ENCODE measurements around the gene RALGAPA2. TPM values are rescaled to one million over a fixed set of nuclear protein-coding genes. Genes with fewer than 3 reads are reported as not detected.
A peak's percentile ranks its signal among the peaks of the same experiment; 100 is the strongest.

Gene RALGAPA2
- total and polyA plus RNA-seq, 7 experiments from 2014 or later: 6.7 to 45.4 (median 34.9) TPM

DNA sequence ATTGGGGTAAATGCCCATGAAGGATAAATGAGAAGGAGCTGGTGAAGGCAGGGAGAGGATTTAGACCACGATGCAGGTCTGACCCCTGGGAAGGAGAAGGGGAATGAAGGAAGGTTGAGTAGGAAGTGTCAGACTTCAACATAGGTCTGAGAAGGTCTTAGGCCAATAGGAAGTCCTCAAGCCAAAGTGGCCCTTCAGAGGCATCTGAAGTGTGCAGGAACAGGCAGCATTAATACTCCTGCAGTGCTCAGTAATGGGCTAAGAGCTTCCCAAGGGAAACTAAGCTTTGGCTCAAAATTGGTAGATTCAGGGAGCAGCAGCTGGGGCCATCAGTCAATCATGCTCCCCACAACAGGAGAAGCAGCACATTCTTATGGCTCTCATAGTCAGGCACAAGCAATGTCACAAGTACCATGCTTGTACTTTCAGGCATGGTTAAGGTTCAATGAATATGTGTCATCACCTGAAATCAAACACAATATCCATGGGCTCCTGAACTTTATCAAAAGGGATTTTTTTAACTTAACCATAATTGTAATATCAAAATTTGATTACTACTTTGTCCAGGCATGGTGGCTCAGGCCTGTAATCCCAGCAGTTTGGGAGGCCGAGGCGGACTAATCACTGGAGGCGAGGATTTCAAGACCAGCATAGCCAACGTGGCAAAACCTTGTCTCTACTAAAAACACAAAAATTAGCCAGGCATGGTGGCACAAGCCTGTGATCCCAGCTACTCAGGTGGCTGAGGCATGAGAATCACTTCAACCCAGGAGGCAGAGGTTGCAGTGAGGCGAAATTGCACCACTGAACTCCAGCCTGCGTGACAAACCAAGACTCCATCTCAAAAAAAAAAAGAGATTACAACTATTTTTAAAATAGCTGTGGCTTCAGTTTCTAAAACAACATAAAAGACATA, 9.9 kb downstream of the RALGAPA2 start:
- no peaks in the 10 kb centered on the region for H3K9me3 ChIP-seq (ENCODE audit: control insufficient read depth in 2 of 3, low read length in 3 of 3)
- Mint-ChIP-seq H3K4me1 (peaks cover 16 to 56% (median 42%) of the 10 kb centered on the region in 7 donors), H3K27ac (peak overlapping the region in 1 of 9 donors; percentile 32), H3K9me3 (peaks cover 0 to 3% (median 0%) of the 10 kb centered on the region in 11 donors), H3K36me3 (peaks cover 0 to 19% (median 8%) of the 10 kb centered on the region in 5 donors), H3K4me3 (no peak overlapping the region), H3K27me3 (no peaks in the 10 kb centered on the region)
- DNase-seq: no peak
- intact Hi-C loops (cut with micrococcal nuclease): no loop called here
- ChIA-PET CTCF (no interaction called here), POLR2A (interaction anchor here (0.5 kb wide), 1 partner anchor 423 kb away, joined by 3 read pairs; the partner anchor contains the start of gene KIZ)
- no peak overlapping the region for H3K27ac ChIP-seq (ENCODE audit: low read depth, low read length)
- no peaks in the 10 kb centered on the region for H3K27me3 ChIP-seq (ENCODE audit: control insufficient read depth in 2 of 2, insufficient read depth in 2 of 2, low read length in 2 of 2)
- H3K4me3 ChIP-seq (ENCODE audit: low read length): no peak overlapping the region
- no peaks in the 10 kb centered on the region for H3K36me3 ChIP-seq (ENCODE audit: control insufficient read depth in 2 of 3, insufficient read depth in 3 of 3, low read length in 3 of 3)
- ATAC-seq: no peak
- no peaks in the 10 kb centered on the region for H3K4me1 ChIP-seq (ENCODE audit: control insufficient read depth in 2 of 2, insufficient read depth in 2 of 2, low read length in 2 of 2)

DNA sequence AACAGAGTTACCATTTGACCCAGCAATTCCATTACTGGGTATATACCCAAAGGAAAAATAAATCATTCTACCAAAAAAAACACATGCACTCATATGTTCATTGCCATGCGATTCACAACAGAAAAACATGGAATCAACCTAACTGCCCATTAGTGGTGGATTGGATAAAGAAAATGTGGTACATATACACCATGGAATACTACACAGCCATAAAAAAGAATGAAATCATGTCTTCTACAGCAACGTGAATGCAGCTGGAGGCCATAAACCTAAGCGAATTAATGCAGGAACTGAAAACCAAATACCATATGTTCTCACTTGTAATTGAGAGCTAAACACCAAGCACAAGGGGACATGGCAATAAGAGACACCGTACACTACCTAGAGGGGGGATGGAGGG, 12.5 kb downstream of the RALGAPA2 start:
- ChIA-PET CTCF (interaction anchor here (0.7 kb wide), 1 partner anchor 772 kb away, joined by 3 read pairs; no protein-coding TSS in a partner anchor), POLR2A (no interaction called here)
- no peaks in the 10 kb centered on the region for H3K27me3 Mint-ChIP-seq
- no peak overlapping the region for H3K27ac Mint-ChIP-seq
- Histone ChIP-seq H3K9me3 (ENCODE audit: control insufficient read depth in 2 of 3, low read length in 3 of 3) (no peaks in the 10 kb centered on the region), H3K27ac (ENCODE audit: low read depth, low read length) (no peak overlapping the region), H3K4me1 (ENCODE audit: control insufficient read depth in 2 of 2, insufficient read depth in 2 of 2, low read length in 2 of 2) (no peaks in the 10 kb centered on the region), H3K36me3 (ENCODE audit: control insufficient read depth in 2 of 3, insufficient read depth in 3 of 3, low read length in 3 of 3) (no peaks in the 10 kb centered on the region), H3K27me3 (ENCODE audit: control insufficient read depth in 2 of 2, insufficient read depth in 2 of 2, low read length in 2 of 2) (no peaks in the 10 kb centered on the region), H3K4me3 (ENCODE audit: low read length) (no peak overlapping the region)
- intact Hi-C loops (cut with micrococcal nuclease): no loop called here
- H3K4me3 Mint-ChIP-seq: no peak overlapping the region
- H3K9me3 Mint-ChIP-seq: peaks cover 0 to 3% (median 0%) of the 10 kb centered on the region in 11 donors
- DNase-seq: no peak
- peaks cover 10 to 57% (median 43%) of the 10 kb centered on the region in 7 donors for H3K4me1 Mint-ChIP-seq
- ATAC-seq: no peak
- H3K36me3 Mint-ChIP-seq: peaks cover 0 to 19% (median 6%) of the 10 kb centered on the region in 5 donors

DNA sequence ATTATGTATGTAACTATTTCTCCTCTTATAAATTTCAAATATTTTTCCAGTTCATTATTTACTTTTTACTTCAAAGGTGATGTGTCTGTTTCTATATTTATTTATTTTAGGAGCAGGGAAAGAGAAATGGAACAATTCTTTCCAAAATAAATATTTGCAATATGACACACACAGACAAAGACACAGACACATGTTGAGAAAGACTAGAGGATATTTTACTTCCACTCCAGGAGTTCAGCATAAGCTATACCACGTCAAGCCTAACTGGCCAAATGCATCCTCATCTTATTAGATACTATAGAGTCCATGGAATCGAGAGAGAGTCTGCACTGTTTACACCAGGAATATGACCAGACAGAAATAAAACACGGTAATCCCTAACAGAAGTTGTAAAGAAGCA, 13.3 kb downstream of the RALGAPA2 start:
- intact Hi-C loops (cut with micrococcal nuclease): no loop called here
- POLR2A ChIA-PET: no interaction called here
- H3K9me3 Mint-ChIP-seq: peaks cover 0 to 3% (median 0%) of the 10 kb centered on the region in 11 donors
- H3K9me3 ChIP-seq (ENCODE audit: control insufficient read depth in 2 of 3, low read length in 3 of 3): no peaks in the 10 kb centered on the region
- H3K4me1 ChIP-seq (ENCODE audit: control insufficient read depth in 2 of 2, insufficient read depth in 2 of 2, low read length in 2 of 2): no peaks in the 10 kb centered on the region
- H3K4me3 Mint-ChIP-seq: no peak overlapping the region
- ATAC-seq (no peak), DNase-seq (no peak)
- H3K27me3 ChIP-seq (ENCODE audit: control insufficient read depth in 2 of 2, insufficient read depth in 2 of 2, low read length in 2 of 2): no peaks in the 10 kb centered on the region
- H3K27me3 Mint-ChIP-seq: no peaks in the 10 kb centered on the region
- H3K27ac ChIP-seq (ENCODE audit: low read depth, low read length): no peak overlapping the region
- H3K4me3 ChIP-seq (ENCODE audit: low read length): no peak overlapping the region
- no peak overlapping the region for H3K27ac Mint-ChIP-seq
- H3K4me1 Mint-ChIP-seq: peaks cover 7 to 55% (median 40%) of the 10 kb centered on the region in 7 donors
- H3K36me3 ChIP-seq (ENCODE audit: control insufficient read depth in 2 of 3, insufficient read depth in 3 of 3, low read length in 3 of 3): no peaks in the 10 kb centered on the region
- H3K36me3 Mint-ChIP-seq: peaks cover 0 to 23% (median 8%) of the 10 kb centered on the region in 5 donors
- CTCF ChIA-PET: interaction anchor here (0.7 kb wide), 1 partner anchor 771 kb away, joined by 3 read pairs; no protein-coding TSS in a partner anchor

DNA sequence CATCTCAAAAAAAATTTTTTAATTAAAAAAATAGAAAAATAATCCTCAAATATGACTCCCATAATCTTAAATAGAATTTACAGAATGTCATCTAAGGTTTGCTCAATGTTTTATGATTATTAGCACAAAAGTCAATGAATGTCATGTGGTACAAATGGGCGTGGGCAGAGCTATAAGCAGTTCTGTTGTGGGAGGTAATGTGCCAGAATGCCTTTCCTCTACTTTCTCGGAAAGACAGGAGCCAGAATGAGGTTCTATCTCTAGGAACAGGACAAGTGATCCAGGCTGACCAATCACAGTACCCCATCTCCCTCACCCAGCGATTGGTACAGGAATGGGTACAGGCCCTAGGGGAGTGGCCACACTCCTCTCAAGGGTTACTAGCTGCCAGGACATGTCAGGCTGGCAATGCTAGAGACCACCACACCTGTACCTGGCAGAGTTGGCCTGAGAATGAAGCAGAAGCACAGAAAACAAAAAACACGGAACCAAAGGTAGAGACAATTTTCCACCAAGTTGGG, 15.1 kb downstream of the RALGAPA2 start:
- H3K36me3 ChIP-seq (ENCODE audit: control insufficient read depth in 2 of 3, insufficient read depth in 3 of 3, low read length in 3 of 3): no peaks in the 10 kb centered on the region
- DNase-seq (no peak), ATAC-seq (no peak)
- H3K9me3 Mint-ChIP-seq: peaks cover 0 to 3% (median 0%) of the 10 kb centered on the region in 11 donors
- CTCF ChIA-PET: interaction anchor here (0.6 kb wide), 1 partner anchor 35 kb away, joined by 3 read pairs; no protein-coding TSS in a partner anchor
- intact Hi-C loops (cut with micrococcal nuclease): no loop called here
- H3K27ac Mint-ChIP-seq: peak overlapping the region in 1 of 9 donors; percentile 8
- POLR2A ChIA-PET: no interaction called here
- H3K4me1 Mint-ChIP-seq: peaks cover 6 to 52% (median 39%) of the 10 kb centered on the region in 7 donors
- no peak overlapping the region for H3K4me3 Mint-ChIP-seq
- no peaks in the 10 kb centered on the region for H3K4me1 ChIP-seq (ENCODE audit: control insufficient read depth in 2 of 2, insufficient read depth in 2 of 2, low read length in 2 of 2)
- no peak overlapping the region for H3K4me3 ChIP-seq (ENCODE audit: low read length)
- H3K9me3 ChIP-seq (ENCODE audit: control insufficient read depth in 2 of 3, low read length in 3 of 3): no peaks in the 10 kb centered on the region
- no peaks in the 10 kb centered on the region for H3K27me3 Mint-ChIP-seq
- peaks cover 0 to 21% (median 8%) of the 10 kb centered on the region in 5 donors for H3K36me3 Mint-ChIP-seq
- no peaks in the 10 kb centered on the region for H3K27me3 ChIP-seq (ENCODE audit: control insufficient read depth in 2 of 2, insufficient read depth in 2 of 2, low read length in 2 of 2)
- H3K27ac ChIP-seq (ENCODE audit: low read depth, low read length): no peak overlapping the region

DNA sequence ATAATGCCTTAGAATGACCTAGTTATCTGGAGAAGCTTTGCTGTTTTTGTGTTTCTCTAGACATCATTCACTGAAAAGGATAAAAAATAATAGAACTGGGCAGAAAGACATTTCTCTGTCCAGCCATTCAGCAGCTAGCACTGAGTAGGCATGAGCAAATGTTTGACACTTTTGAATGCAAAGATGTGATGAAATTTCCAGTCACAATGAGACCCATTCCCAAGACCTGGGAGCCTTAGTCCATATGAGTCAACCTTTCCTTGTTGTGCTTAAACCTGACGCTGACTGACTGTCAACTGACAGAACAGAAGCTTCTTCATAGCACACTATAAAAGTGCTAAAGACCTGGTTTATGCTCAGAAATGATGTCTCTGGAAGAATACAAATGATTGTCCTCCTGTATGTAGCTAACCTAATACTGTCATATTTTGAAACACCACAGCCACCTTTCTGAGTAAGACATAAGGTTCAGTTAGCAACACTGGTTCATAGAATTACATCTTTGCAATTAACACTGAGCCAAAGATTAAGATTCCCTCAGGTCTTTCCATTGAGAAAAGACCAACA, 17.1 kb downstream of the RALGAPA2 start:
- H3K27ac ChIP-seq (ENCODE audit: low read depth, low read length): no peak overlapping the region
- H3K27ac Mint-ChIP-seq: no peak overlapping the region
- ATAC-seq (no peak), DNase-seq (no peak)
- POLR2A ChIA-PET: no interaction called here
- H3K4me3 Mint-ChIP-seq: no peak overlapping the region
- no peaks in the 10 kb centered on the region for H3K9me3 Mint-ChIP-seq
- H3K27me3 ChIP-seq (ENCODE audit: control insufficient read depth in 2 of 2, insufficient read depth in 2 of 2, low read length in 2 of 2): no peaks in the 10 kb centered on the region
- no peak overlapping the region for H3K4me3 ChIP-seq (ENCODE audit: low read length)
- peaks cover 2 to 49% (median 39%) of the 10 kb centered on the region in 7 donors for H3K4me1 Mint-ChIP-seq
- peaks cover 0 to 9% (median 4%) of the 10 kb centered on the region in 5 donors for H3K36me3 Mint-ChIP-seq
- no peaks in the 10 kb centered on the region for H3K9me3 ChIP-seq (ENCODE audit: control insufficient read depth in 2 of 3, low read length in 3 of 3)
- intact Hi-C loops (cut with micrococcal nuclease): loop anchor here in 1 of 2 donors (2.0 kb wide), 1 partner anchor 13 kb away; no protein-coding TSS in a partner anchor
- CTCF ChIA-PET: interaction anchor here (0.5 kb wide), 1 partner anchor 29 kb away, joined by 5 read pairs; no protein-coding TSS in a partner anchor
- H3K27me3 Mint-ChIP-seq: no peaks in the 10 kb centered on the region
- H3K4me1 ChIP-seq (ENCODE audit: control insufficient read depth in 2 of 2, insufficient read depth in 2 of 2, low read length in 2 of 2): no peaks in the 10 kb centered on the region
- no peaks in the 10 kb centered on the region for H3K36me3 ChIP-seq (ENCODE audit: control insufficient read depth in 2 of 3, insufficient read depth in 3 of 3, low read length in 3 of 3)

DNA sequence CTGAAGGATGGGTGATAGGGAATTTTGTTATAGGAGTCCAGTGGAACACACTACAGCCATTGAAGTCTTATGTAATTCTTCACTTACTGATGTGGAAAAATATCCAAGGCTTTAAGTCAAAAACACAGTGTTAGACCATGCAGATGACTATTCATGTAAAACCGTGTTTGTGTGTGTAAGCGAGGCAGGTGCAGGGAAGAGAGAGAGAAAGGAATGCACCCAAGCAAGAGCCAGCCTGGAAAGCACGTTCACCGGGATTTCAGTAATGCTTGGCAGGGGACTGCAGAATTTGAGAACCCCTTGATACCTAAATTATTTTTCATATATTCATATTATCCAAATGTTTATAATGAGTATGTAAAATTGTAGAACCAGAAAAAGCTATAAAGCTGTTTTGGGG, 17.9 kb downstream of the RALGAPA2 start:
- Mint-ChIP-seq H3K36me3 (peaks cover 0 to 5% (median 4%) of the 10 kb centered on the region in 5 donors), H3K27ac (no peak overlapping the region), H3K4me1 (peaks cover 2 to 45% (median 39%) of the 10 kb centered on the region in 7 donors), H3K27me3 (no peaks in the 10 kb centered on the region), H3K9me3 (no peaks in the 10 kb centered on the region), H3K4me3 (no peak overlapping the region)
- ChIA-PET POLR2A (no interaction called here), CTCF (interaction anchor here (0.5 kb wide), 1 partner anchor 29 kb away, joined by 5 read pairs; no protein-coding TSS in a partner anchor)
- Histone ChIP-seq H3K27me3 (ENCODE audit: control insufficient read depth in 2 of 2, insufficient read depth in 2 of 2, low read length in 2 of 2) (no peaks in the 10 kb centered on the region), H3K27ac (ENCODE audit: low read depth, low read length) (no peak overlapping the region), H3K4me3 (ENCODE audit: low read length) (no peak overlapping the region), H3K4me1 (ENCODE audit: control insufficient read depth in 2 of 2, insufficient read depth in 2 of 2, low read length in 2 of 2) (no peaks in the 10 kb centered on the region), H3K36me3 (ENCODE audit: control insufficient read depth in 2 of 3, insufficient read depth in 3 of 3, low read length in 3 of 3) (no peaks in the 10 kb centered on the region), H3K9me3 (ENCODE audit: control insufficient read depth in 2 of 3, low read length in 3 of 3) (no peaks in the 10 kb centered on the region)
- intact Hi-C loops (cut with micrococcal nuclease): loop anchor here in 1 of 2 donors (2.0 kb wide), 1 partner anchor 14 kb away; no protein-coding TSS in a partner anchor
- DNase-seq (no peak), ATAC-seq (no peak)

Measured in naive thymus-derived CD4-positive, alpha-beta T cell (primary cell).